Transverse colon (tissue), 3 donors: ENCODE measurements around the gene DNLZ.

ENCODE experiments used
- EP300 ChIP-seq: sonication (generic); formaldehyde crosslinking; IDR thresholded peaks from one replicate; pipeline ENCODE4 v1.6.1; 2017; ENCODE audit warnings: antibody characterized with exemption, low read depth
- TF ChIP-seq, protein P1 (sequence below), 5 experiments: fragments of 200-600 bp in 3 of 5; fragments of 450-650 bp in 2 of 5; sonication (generic) in 3 of 5; IDR thresholded peaks; 1 replicate in 2 of 5; 2 replicates in 3 of 5; pipeline ENCODE4 v1.5.1; 2016 to 2017; ENCODE audit warnings: antibody characterized with exemption in 5 of 5, inconsistent platforms in 3 of 5, mild to moderate bottlenecking in 2 of 5, moderate library complexity in 1 of 5

DNA sequence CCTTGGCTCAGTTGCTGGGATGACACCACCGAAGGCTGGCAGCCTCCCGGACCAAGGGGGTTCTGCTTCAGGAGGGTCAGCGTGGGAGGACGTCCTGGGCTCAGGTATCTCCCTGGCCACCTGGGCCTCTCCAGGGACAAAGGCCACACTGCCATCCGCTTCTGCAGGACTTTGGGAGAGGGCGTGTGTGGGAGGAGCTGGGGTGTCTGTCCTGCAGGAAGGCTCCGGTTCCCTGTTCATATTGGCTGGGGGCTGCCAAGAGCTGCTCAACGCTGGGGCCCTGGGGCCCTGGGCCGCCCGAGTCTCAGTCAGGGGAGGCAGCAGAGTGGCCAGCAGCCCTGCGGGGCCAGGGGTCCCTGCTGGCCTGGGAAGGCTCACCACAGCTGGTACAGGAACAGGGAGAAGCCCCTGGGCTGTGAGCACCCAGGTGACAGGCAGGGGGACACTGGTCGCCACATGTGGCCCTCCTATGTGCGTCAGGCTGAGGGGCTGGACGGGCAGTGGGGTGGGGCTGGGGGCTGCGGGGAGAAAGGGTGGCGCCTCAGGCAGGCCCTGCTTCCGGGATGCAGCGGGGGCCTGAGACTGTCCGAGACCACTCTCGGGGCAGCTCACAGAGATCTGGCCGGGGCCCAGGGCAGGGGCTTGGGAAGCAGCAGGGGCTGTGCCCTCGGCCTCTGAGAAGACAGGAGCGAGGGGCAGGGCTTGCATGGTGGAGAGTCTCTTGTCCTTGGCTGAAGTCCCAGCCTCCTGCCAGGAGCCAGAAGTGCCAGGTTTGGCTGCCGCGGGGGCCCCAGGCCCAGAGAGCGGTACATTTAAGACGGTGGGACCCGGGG is 14.8 kb upstream of the DNLZ start:
- TF ChIP-seq, protein P1, sequence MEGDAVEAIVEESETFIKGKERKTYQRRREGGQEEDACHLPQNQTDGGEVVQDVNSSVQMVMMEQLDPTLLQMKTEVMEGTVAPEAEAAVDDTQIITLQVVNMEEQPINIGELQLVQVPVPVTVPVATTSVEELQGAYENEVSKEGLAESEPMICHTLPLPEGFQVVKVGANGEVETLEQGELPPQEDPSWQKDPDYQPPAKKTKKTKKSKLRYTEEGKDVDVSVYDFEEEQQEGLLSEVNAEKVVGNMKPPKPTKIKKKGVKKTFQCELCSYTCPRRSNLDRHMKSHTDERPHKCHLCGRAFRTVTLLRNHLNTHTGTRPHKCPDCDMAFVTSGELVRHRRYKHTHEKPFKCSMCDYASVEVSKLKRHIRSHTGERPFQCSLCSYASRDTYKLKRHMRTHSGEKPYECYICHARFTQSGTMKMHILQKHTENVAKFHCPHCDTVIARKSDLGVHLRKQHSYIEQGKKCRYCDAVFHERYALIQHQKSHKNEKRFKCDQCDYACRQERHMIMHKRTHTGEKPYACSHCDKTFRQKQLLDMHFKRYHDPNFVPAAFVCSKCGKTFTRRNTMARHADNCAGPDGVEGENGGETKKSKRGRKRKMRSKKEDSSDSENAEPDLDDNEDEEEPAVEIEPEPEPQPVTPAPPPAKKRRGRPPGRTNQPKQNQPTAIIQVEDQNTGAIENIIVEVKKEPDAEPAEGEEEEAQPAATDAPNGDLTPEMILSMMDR (IDR thresholded peaks at IDR 0.05) = no peak
- TF ChIP-seq EP300 = no peak
